ENCODE data around the gene TMEM238L.

GRCh38 chr17:10757067-10757466, 46.8 kb downstream of the TMEM238L start:
- TF ChIP-seq ATF7-NPFF (CRISPR knock-in tag; IDR thresholded peaks at IDR 0.05; ENCODE audit: low read depth): no peak
- TF ChIP-seq, protein P1, sequence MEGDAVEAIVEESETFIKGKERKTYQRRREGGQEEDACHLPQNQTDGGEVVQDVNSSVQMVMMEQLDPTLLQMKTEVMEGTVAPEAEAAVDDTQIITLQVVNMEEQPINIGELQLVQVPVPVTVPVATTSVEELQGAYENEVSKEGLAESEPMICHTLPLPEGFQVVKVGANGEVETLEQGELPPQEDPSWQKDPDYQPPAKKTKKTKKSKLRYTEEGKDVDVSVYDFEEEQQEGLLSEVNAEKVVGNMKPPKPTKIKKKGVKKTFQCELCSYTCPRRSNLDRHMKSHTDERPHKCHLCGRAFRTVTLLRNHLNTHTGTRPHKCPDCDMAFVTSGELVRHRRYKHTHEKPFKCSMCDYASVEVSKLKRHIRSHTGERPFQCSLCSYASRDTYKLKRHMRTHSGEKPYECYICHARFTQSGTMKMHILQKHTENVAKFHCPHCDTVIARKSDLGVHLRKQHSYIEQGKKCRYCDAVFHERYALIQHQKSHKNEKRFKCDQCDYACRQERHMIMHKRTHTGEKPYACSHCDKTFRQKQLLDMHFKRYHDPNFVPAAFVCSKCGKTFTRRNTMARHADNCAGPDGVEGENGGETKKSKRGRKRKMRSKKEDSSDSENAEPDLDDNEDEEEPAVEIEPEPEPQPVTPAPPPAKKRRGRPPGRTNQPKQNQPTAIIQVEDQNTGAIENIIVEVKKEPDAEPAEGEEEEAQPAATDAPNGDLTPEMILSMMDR (CRISPR knock-in tag; IDR thresholded peaks at IDR 0.05): no peak
